GM23338 (cell line): Measurements from ENCODE around the gene SEC22A. TPM values are rescaled to one million over a fixed set of nuclear protein-coding genes. Genes with fewer than 3 reads are reported as not detected.

ENCODE experiments used
- ATAC-seq: fragments of 200-7000 bp; cut with Tn5 transposase; 3 replicates; pipeline ENCODE4 v1.9.1; 2020
- DNase-seq: peaks from one replicate; pipeline ENCODE4 v3.0.0-alpha.2; 2015; ENCODE audit warnings: low spot score
- H2AFZ ChIP-seq: fragments of 200-600 bp; sonication (generic); 2 replicates; pipeline ENCODE4 v1.8.0; 2016; ENCODE audit warnings: antibody characterized with exemption, mild to moderate bottlenecking, moderate library complexity
- H3F3A ChIP-seq: fragments of 200-600 bp; sonication (generic); replicated peaks from 2 replicates; pipeline ENCODE4 v1.8.0; 2017; ENCODE audit warnings: antibody characterized with exemption, mixed run types, low read depth
- H3K27ac ChIP-seq: fragments of 200-600 bp; sonication (generic); 2 replicates; pipeline ENCODE4 v1.6.1; 2016; ENCODE audit warnings: low read depth
- H3K27me3 ChIP-seq: fragments of 200-600 bp; sonication (generic); 2 replicates; pipeline ENCODE4 v1.8.0; 2016; ENCODE audit warnings: mild to moderate bottlenecking, mixed run types, moderate library complexity; ENCODE audit not compliant: insufficient read depth
- H3K36me3 ChIP-seq: fragments of 200-600 bp; sonication (generic); 2 replicates; pipeline ENCODE4 v1.8.0; 2016; ENCODE audit warnings: mild to moderate bottlenecking; ENCODE audit not compliant: insufficient read depth
- H3K4me1 ChIP-seq: fragments of 200-600 bp; sonication (generic); 2 replicates; pipeline ENCODE4 v1.8.0; 2016; ENCODE audit warnings: mild to moderate bottlenecking, moderate library complexity; ENCODE audit not compliant: insufficient read depth
- H3K4me2 ChIP-seq: fragments of 200-600 bp; sonication (generic); 2 replicates; pipeline ENCODE4 v1.7.1; 2017; ENCODE audit warnings: mixed run types
- H3K4me3 ChIP-seq: fragments of 200-600 bp; sonication (generic); 2 replicates; pipeline ENCODE4 v1.6.1; 2016; ENCODE audit warnings: mixed run types
- H3K79me2 ChIP-seq: fragments of 200-600 bp; sonication (generic); replicated peaks from 2 replicates; pipeline ENCODE4 v1.8.0; 2017; ENCODE audit warnings: mild to moderate bottlenecking; ENCODE audit not compliant: insufficient read depth
- H3K9me2 ChIP-seq: fragments of 200-600 bp; sonication (generic); 2 replicates; pipeline ENCODE4 v1.8.0; 2017; ENCODE audit not compliant: insufficient read depth
- H4K20me1 ChIP-seq: fragments of 200-600 bp; sonication (generic); replicated peaks from 2 replicates; pipeline ENCODE4 v1.8.0; 2017; ENCODE audit warnings: mild to moderate bottlenecking; ENCODE audit not compliant: insufficient read depth
- H3K27ac Mint-ChIP-seq: 2 replicates; pipeline ENCODE4 v1.8.0; 2020; ENCODE audit warnings: inconsistent platforms, mild to moderate bottlenecking, moderate library complexity, mixed read lengths
- H3K27me3 Mint-ChIP-seq: 3 replicates; pipeline ENCODE4 v1.8.0; 2022; ENCODE audit warnings: low read depth, mild to moderate bottlenecking, moderate library complexity, mixed read lengths, inconsistent platforms; ENCODE audit not compliant: insufficient read depth, poor library complexity
- H3K36me3 Mint-ChIP-seq: 3 replicates; pipeline ENCODE4 v1.8.0; 2021; ENCODE audit warnings: low read depth, mild to moderate bottlenecking, inconsistent platforms, moderate library complexity, mixed read lengths
- H3K4me1 Mint-ChIP-seq: 3 replicates; pipeline ENCODE4 v1.8.0; 2020; ENCODE audit warnings: mild to moderate bottlenecking, inconsistent platforms, mixed read lengths
- H3K4me3 Mint-ChIP-seq: 3 replicates; pipeline ENCODE4 v1.8.0; 2021; ENCODE audit warnings: moderate library complexity, mild to moderate bottlenecking, inconsistent platforms, mixed read lengths
- H3K9me3 Mint-ChIP-seq: 3 replicates; pipeline ENCODE4 v1.8.0; 2020; ENCODE audit warnings: moderate library complexity, mild to moderate bottlenecking, inconsistent platforms, mixed read lengths
- CREB1 ChIP-seq: fragments of 250-450 bp; sonication (Bioruptor Pico); IDR thresholded peaks from 2 replicates; pipeline ENCODE4 v1.5.0; 2020; ENCODE audit warnings: low read depth, mild to moderate bottlenecking, moderate library complexity
- EZH2 ChIP-seq: fragments of 200-600 bp; sonication (generic); IDR thresholded peaks from one replicate; pipeline ENCODE4 v1.8.0; 2017; ENCODE audit warnings: antibody characterized with exemption, mild to moderate bottlenecking, low read depth; ENCODE audit not compliant: unreplicated experiment
- EZH2phosphoT487 ChIP-seq: fragments of 200-600 bp; sonication (generic); IDR thresholded peaks from one replicate; pipeline ENCODE4 v1.8.1; 2018; ENCODE audit warnings: antibody characterized with exemption; ENCODE audit not compliant: unreplicated experiment
- JUNB ChIP-seq: IDR thresholded peaks from one replicate; pipeline ENCODE4 v1.6.1; 2016; ENCODE audit warnings: antibody characterized with exemption; ENCODE audit not compliant: unreplicated experiment
- NANOG ChIP-seq: IDR thresholded peaks from 2 replicates; pipeline ENCODE4 v1.6.1; 2016; ENCODE audit warnings: antibody characterized with exemption, borderline replicate concordance
- POLR2AphosphoS5 ChIP-seq: IDR thresholded peaks from 2 replicates; pipeline ENCODE4 v1.6.1; 2016; ENCODE audit warnings: antibody characterized with exemption, low read depth
- STAT1 ChIP-seq: IDR thresholded peaks from one replicate; pipeline ENCODE4 v1.6.1; 2016; ENCODE audit warnings: antibody characterized with exemption; ENCODE audit not compliant: unreplicated experiment
- ZNF114 ChIP-seq: fragments of 250-450 bp; sonication (Bioruptor Pico); IDR thresholded peaks from 2 replicates; pipeline ENCODE4 v1.5.0; 2020; ENCODE audit warnings: mild to moderate bottlenecking, moderate library complexity
- ZNF331 ChIP-seq: fragments of 250-450 bp; sonication (Bioruptor Pico); IDR thresholded peaks from 2 replicates; pipeline ENCODE4 v1.5.0; 2020; ENCODE audit warnings: low read depth, mild to moderate bottlenecking, moderate library complexity
- polyA plus RNA-seq: library from polyadenylated mRNA; unstranded; fragments of >200 nt; fragmentation: Nextera tagmentation; extraction: Ambion mirVana; gene quantifications from 2 replicates; pipeline ENCODE4 v1.2.1, GENCODE V29; 2016
- total RNA-seq: library from RNA; depleted of rRNA; stranded (reverse); fragments of >200 nt; shearing (Covaris generic); gene quantifications from 2 replicates; pipeline ENCODE4 v1.2.3, GENCODE V29; 2014
- TF ChIP-seq, protein P1 (sequence below), 2 experiments: fragments of 200-600 bp in 1 of 2; sonication (generic) in 1 of 2; conservative IDR thresholded peaks; 2 replicates each; pipeline versions ENCODE4 v1.5.1 to v1.6.1; 2016 to 2017; ENCODE audit warnings: antibody characterized with exemption in 2 of 2, low read depth in 2 of 2, mild to moderate bottlenecking in 2 of 2, moderate library complexity in 1 of 2
- TF ChIP-seq, protein P2 (sequence below): fragments of 250-450 bp; sonication (Bioruptor Pico); IDR thresholded peaks from 2 replicates; pipeline ENCODE4 v1.5.0; 2020; ENCODE audit warnings: mild to moderate bottlenecking, moderate library complexity

SEC22A gene
- total and polyA plus RNA-seq, 2 experiments from 2014 or later, result 11.2 to 24.1 TPM

DNA sequence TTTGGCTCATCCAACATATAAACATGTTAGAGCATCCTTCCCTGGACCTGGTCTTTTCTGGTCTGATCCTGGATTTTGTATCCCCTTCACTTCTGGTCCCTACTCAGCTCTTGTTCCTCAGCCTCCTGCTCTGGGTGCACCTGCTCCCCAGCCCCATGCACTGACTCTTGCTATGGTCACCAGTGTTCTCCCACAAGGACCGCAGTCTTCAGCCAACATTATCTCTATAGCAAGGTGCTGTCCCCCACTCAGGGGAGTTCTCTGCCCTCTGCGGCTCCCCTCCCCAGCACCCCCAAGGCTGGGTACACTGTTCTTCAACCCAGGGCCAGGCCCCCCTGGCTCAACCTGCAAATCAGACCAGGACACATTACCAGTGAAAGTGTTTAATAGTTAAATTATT lies 80.2 kb downstream of the SEC22A start (continued):
- TF ChIP-seq JUNB (no peak), POLR2AphosphoS5 (no peak), STAT1 (no peak), EZH2phosphoT487 (no peak), NANOG (no peak)

DNA sequence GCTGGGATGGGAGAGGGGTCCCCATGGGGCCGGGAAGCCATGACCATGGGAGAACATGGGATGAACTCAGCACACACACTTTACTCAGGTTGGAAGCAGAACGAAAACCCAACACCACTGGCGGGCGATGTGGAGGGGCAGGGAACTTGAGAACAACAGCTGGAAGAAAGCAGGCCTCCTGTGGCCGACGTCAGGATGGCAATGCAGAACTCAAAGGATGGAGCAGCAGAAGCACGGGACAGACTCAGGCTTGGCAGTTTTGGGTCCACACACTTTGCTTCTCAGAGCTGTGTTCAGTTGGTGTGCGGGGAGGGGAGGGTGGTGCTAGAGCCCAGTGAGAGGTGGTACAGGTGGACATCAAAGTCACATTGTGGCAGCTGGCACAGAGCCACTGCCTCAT lies 80.7 kb downstream of the SEC22A start:
- Histone ChIP-seq H3K9me2 (no peaks in the 10 kb centered on the region), H3K27me3 (no peaks in the 10 kb centered on the region), H3K4me3 (no peak overlapping the region), H3K79me2 (no peaks in the 10 kb centered on the region), H3F3A (no peaks in the 10 kb centered on the region), H3K27ac (no peak overlapping the region), H2AFZ (no peak overlapping the region), H3K4me2 (no peak overlapping the region), H3K36me3 (no peaks in the 10 kb centered on the region), H4K20me1 (no peaks in the 10 kb centered on the region; the same call in 1 of the 2 replicates), H3K4me1 (peaks cover 14% of the 10 kb centered on the region)
- H3K27ac Mint-ChIP-seq, result no peak overlapping the region
- peak; percentile 48 for DNase-seq
- peaks cover 16% of the 10 kb centered on the region for H3K4me1 Mint-ChIP-seq
- H3K36me3 Mint-ChIP-seq, result peaks cover 8% of the 10 kb centered on the region; the same call in 2 of the 3 replicates
- H3K4me3 Mint-ChIP-seq, result no peak overlapping the region
- H3K27me3 Mint-ChIP-seq, result peaks cover 5% of the 10 kb centered on the region
- peak; percentile 17 for ATAC-seq
- TF ChIP-seq CREB1 (CRISPR knock-in tag), result no peak
- TF ChIP-seq, protein P1, sequence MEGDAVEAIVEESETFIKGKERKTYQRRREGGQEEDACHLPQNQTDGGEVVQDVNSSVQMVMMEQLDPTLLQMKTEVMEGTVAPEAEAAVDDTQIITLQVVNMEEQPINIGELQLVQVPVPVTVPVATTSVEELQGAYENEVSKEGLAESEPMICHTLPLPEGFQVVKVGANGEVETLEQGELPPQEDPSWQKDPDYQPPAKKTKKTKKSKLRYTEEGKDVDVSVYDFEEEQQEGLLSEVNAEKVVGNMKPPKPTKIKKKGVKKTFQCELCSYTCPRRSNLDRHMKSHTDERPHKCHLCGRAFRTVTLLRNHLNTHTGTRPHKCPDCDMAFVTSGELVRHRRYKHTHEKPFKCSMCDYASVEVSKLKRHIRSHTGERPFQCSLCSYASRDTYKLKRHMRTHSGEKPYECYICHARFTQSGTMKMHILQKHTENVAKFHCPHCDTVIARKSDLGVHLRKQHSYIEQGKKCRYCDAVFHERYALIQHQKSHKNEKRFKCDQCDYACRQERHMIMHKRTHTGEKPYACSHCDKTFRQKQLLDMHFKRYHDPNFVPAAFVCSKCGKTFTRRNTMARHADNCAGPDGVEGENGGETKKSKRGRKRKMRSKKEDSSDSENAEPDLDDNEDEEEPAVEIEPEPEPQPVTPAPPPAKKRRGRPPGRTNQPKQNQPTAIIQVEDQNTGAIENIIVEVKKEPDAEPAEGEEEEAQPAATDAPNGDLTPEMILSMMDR (conservative IDR thresholded peaks at IDR 0.05; ENCODE audit: low read depth in 2 of 2), result peak in 1 of 2 experiments; percentile 13; a peak in 1 of 4 replicates
- H3K9me3 Mint-ChIP-seq, result peaks cover 2% of the 10 kb centered on the region; the same call in 1 of the 3 replicates

DNA sequence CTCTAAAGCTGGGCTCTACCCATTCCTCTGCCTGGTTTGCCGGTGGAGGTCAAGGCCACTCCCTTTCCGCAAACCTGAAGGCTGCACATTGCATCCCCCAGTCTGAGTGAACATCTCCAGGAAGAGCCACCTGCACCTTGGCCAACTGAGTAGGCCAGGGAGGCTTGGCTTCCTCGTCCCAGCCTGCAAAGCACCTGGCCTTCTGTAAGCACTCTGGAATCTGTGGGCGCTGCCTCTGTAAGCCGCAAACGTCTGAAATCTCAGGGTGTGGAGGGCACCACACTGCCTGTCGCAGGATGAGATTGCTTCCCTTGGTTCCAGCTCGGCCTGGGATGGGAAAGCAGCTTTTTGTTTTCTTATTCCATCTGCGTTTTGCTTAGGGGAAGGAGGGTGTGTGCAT lies 81.3 kb downstream of the SEC22A start:
- H3K9me3 Mint-ChIP-seq, result peaks cover 2% of the 10 kb centered on the region; the same call in 1 of the 3 replicates
- Histone ChIP-seq H4K20me1 (no peaks in the 10 kb centered on the region; the same call in 1 of the 2 replicates), H3K4me2 (no peak overlapping the region), H3K27me3 (no peaks in the 10 kb centered on the region), H3K4me3 (no peak overlapping the region), H3K36me3 (no peaks in the 10 kb centered on the region), H3F3A (no peaks in the 10 kb centered on the region), H3K9me2 (no peaks in the 10 kb centered on the region), H3K27ac (no peak overlapping the region), H3K79me2 (no peaks in the 10 kb centered on the region), H2AFZ (no peak overlapping the region), H3K4me1 (peaks cover 9% of the 10 kb centered on the region)
- peaks cover 14% of the 10 kb centered on the region for H3K4me1 Mint-ChIP-seq
- no peak overlapping the region for H3K27ac Mint-ChIP-seq
- DNase-seq (no peak), ATAC-seq (no peak)
- H3K27me3 Mint-ChIP-seq, result peaks cover 5% of the 10 kb centered on the region
- H3K36me3 Mint-ChIP-seq, result peaks cover 8% of the 10 kb centered on the region; the same call in 2 of the 3 replicates
- no peak overlapping the region for H3K4me3 Mint-ChIP-seq
- TF ChIP-seq JUNB, result no peak
- TF ChIP-seq CREB1 (CRISPR knock-in tag), result no peak
- TF ChIP-seq NANOG, result no peak
- no peak for TF ChIP-seq EZH2
- no peak for TF ChIP-seq ZNF331 (CRISPR knock-in tag)
- no peak for TF ChIP-seq ZNF114
- TF ChIP-seq, protein P2, sequence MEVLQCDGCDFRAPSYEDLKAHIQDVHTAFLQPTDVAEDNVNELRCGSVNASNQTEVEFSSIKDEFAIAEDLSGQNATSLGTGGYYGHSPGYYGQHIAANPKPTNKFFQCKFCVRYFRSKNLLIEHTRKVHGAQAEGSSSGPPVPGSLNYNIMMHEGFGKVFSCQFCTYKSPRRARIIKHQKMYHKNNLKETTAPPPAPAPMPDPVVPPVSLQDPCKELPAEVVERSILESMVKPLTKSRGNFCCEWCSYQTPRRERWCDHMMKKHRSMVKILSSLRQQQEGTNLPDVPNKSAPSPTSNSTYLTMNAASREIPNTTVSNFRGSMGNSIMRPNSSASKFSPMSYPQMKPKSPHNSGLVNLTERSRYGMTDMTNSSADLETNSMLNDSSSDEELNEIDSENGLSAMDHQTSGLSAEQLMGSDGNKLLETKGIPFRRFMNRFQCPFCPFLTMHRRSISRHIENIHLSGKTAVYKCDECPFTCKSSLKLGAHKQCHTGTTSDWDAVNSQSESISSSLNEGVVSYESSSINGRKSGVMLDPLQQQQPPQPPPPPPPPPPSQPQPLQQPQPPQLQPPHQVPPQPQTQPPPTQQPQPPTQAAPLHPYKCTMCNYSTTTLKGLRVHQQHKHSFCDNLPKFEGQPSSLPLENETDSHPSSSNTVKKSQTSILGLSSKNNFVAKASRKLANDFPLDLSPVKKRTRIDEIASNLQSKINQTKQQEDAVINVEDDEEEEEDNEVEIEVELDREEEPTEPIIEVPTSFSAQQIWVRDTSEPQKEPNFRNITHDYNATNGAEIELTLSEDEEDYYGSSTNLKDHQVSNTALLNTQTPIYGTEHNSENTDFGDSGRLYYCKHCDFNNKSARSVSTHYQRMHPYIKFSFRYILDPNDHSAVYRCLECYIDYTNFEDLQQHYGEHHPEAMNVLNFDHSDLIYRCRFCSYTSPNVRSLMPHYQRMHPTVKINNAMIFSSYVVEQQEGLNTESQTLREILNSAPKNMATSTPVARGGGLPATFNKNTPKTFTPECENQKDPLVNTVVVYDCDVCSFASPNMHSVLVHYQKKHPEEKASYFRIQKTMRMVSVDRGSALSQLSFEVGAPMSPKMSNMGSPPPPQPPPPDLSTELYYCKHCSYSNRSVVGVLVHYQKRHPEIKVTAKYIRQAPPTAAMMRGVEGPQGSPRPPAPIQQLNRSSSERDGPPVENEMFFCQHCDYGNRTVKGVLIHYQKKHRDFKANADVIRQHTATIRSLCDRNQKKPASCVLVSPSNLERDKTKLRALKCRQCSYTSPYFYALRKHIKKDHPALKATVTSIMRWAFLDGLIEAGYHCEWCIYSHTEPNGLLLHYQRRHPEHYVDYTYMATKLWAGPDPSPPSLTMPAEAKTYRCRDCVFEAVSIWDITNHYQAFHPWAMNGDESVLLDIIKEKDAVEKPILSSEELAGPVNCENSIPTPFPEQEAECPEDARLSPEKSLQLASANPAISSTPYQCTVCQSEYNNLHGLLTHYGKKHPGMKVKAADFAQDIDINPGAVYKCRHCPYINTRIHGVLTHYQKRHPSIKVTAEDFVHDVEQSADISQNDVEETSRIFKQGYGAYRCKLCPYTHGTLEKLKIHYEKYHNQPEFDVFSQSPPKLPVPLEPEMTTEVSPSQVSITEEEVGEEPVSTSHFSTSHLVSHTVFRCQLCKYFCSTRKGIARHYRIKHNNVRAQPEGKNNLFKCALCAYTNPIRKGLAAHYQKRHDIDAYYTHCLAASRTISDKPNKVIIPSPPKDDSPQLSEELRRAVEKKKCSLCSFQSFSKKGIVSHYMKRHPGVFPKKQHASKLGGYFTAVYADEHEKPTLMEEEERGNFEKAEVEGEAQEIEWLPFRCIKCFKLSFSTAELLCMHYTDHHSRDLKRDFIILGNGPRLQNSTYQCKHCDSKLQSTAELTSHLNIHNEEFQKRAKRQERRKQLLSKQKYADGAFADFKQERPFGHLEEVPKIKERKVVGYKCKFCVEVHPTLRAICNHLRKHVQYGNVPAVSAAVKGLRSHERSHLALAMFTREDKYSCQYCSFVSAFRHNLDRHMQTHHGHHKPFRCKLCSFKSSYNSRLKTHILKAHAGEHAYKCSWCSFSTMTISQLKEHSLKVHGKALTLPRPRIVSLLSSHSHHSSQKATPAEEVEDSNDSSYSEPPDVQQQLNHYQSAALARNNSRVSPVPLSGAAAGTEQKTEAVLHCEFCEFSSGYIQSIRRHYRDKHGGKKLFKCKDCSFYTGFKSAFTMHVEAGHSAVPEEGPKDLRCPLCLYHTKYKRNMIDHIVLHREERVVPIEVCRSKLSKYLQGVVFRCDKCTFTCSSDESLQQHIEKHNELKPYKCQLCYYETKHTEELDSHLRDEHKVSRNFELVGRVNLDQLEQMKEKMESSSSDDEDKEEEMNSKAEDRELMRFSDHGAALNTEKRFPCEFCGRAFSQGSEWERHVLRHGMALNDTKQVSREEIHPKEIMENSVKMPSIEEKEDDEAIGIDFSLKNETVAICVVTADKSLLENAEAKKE, result no peak
